Measurements from ENCODE around the gene RAB3C. TPM values are rescaled to one million over a fixed set of nuclear protein-coding genes. Genes with fewer than 3 reads are reported as not detected.

Gene RAB3C
- polyA plus RNA-seq, 2 donors, result 0.02 to 0.04 TPM

DNA sequence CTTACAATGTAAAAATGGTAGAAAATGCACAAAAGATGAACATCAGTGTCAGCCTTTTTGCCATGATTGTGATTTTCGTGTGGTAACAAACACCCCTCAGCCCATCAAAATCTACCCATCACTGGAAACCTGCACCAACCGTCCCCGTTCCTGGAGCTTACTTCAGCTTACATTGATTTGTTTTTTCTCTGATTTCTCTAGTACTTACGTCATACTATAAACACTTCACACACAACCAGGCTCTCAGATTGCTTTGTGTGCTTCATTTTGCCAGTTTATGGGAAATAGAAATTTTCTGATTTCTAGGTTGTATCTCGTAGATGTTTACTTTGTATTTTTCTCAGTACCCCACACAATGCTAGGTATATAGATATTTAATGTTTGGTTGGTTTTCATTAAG, 129.1 kb downstream of the RAB3C start:
- 85 to 88% methylated on average over 5 of the region's 5 CpGs for WGBS, 2 donors
- Histone ChIP-seq H3K4me3 (ENCODE audit: low read depth in 1 of 2, low read length in 2 of 2) (no peak overlapping the region), H3K27me3 (ENCODE audit: control insufficient read depth in 1 of 2, insufficient read depth in 2 of 2, low read length in 2 of 2) (no peaks in the 10 kb centered on the region)

DNA sequence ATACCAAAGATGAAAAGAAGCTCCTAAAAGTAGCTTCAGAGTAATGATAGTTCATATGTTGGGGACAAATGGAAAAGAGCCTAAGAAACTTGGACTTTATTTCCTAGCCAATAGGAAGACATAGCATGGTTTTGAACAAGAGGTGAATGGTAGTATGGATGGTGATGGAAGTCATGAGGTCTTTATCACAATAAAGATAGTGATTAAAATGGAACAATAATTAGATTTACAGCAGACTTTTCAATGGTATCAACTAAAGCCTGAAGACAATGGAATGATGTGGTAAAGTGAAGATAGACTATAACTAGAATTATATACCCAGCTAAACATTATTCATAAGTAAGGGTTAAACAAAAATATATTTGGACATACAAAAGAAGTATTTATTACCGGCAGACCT, 131.2 kb downstream of the RAB3C start:
- H3K36me3 ChIP-seq (ENCODE audit: control insufficient read depth in 2 of 2, insufficient read depth in 2 of 2, low read length in 1 of 2), result no peaks in the 10 kb centered on the region
- H3K4me1 ChIP-seq (ENCODE audit: control insufficient read depth in 2 of 2, insufficient read depth in 2 of 2, low read length in 1 of 2), result no peaks in the 10 kb centered on the region
- no peaks in the 10 kb centered on the region for H3K27me3 ChIP-seq (ENCODE audit: control insufficient read depth in 1 of 2, insufficient read depth in 2 of 2, low read length in 2 of 2)
- WGBS, 2 donors, result 81 to 83% methylated on average over 1 of the region's 1 CpG
- no peaks in the 10 kb centered on the region for H3K9me3 ChIP-seq (ENCODE audit: control insufficient read depth in 2 of 2, insufficient read depth in 1 of 2, low read depth in 1 of 2, low read length in 1 of 2)
- no peak overlapping the region for H3K27ac ChIP-seq (ENCODE audit: low read depth in 2 of 2, low read length in 1 of 2)
- no peak overlapping the region for H3K4me3 ChIP-seq (ENCODE audit: low read depth in 1 of 2, low read length in 2 of 2)

More for the DNA sequence above, 129.1 kb downstream of the RAB3C start:
- no peaks in the 10 kb centered on the region for H3K4me1 ChIP-seq (ENCODE audit: control insufficient read depth in 2 of 2, insufficient read depth in 2 of 2, low read length in 1 of 2)
- no peaks in the 10 kb centered on the region for H3K9me3 ChIP-seq (ENCODE audit: control insufficient read depth in 2 of 2, insufficient read depth in 1 of 2, low read depth in 1 of 2, low read length in 1 of 2)
- H3K27ac ChIP-seq (ENCODE audit: low read depth in 2 of 2, low read length in 1 of 2), result no peak overlapping the region
- no peaks in the 10 kb centered on the region for H3K36me3 ChIP-seq (ENCODE audit: control insufficient read depth in 2 of 2, insufficient read depth in 2 of 2, low read length in 1 of 2)

DNA sequence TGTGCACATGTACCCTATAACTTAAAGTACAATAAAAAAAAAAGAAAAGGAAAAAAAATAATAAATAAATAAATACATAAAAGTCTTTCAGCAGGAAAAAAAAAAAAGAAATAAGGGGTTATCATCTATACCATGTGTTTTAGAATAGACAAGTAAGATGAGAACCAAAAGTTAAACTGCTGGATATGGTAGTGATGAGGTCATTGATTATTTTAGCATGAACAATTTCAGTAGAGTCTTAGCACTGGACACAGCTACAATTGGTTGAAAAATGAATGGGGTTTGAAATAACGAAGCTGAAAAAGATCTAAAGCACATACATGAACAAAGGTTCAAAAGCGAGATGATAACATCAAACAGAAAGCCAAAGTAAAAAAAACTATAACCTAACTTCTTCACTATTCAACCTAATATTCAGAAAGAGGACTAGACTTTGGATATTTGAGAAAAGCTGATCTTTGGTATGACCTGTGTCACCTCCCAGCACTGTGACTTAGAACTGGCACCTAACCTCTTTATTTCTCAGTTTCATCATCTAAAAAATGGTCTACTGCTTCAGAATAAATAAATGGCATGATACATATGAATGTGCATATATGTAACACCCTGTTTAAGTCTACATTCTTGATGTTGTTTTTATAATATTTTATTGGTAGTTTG, 133.3 kb downstream of the RAB3C start:
- Histone ChIP-seq H3K27ac (ENCODE audit: low read depth in 2 of 2, low read length in 1 of 2) (no peak overlapping the region), H3K9me3 (ENCODE audit: control insufficient read depth in 2 of 2, insufficient read depth in 1 of 2, low read depth in 1 of 2, low read length in 1 of 2) (no peaks in the 10 kb centered on the region), H3K27me3 (ENCODE audit: control insufficient read depth in 1 of 2, insufficient read depth in 2 of 2, low read length in 2 of 2) (no peaks in the 10 kb centered on the region), H3K36me3 (ENCODE audit: control insufficient read depth in 2 of 2, insufficient read depth in 2 of 2, low read length in 1 of 2) (no peaks in the 10 kb centered on the region), H3K4me3 (ENCODE audit: low read depth in 1 of 2, low read length in 2 of 2) (no peak overlapping the region), H3K4me1 (ENCODE audit: control insufficient read depth in 2 of 2, insufficient read depth in 2 of 2, low read length in 1 of 2) (no peaks in the 10 kb centered on the region)
- 72 to 77% methylated on average over 2 of the region's 2 CpGs for WGBS, 2 donors

DNA sequence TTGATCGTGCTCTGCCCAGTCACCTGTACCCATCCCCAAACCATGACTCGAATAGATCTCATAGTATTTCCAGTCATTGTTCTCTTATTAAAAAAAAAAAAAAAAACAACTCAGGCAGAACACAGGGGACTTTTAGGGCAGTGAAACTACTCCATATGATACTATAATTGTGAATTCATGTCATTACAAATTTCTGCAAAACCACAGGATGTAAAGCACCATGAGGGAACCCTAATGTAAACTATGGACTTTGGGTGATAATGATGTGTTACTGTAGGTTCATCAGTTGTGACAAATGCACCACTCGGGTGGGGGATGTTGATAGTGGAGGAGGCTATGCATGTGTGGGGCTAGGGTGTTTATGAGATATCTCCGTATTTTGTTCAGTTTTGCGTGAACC, 133.8 kb downstream of the RAB3C start:
- Histone ChIP-seq H3K36me3 (ENCODE audit: control insufficient read depth in 2 of 2, insufficient read depth in 2 of 2, low read length in 1 of 2) (no peaks in the 10 kb centered on the region), H3K4me1 (ENCODE audit: control insufficient read depth in 2 of 2, insufficient read depth in 2 of 2, low read length in 1 of 2) (no peaks in the 10 kb centered on the region), H3K4me3 (ENCODE audit: low read depth in 1 of 2, low read length in 2 of 2) (no peak overlapping the region), H3K27ac (ENCODE audit: low read depth in 2 of 2, low read length in 1 of 2) (no peak overlapping the region), H3K9me3 (ENCODE audit: control insufficient read depth in 2 of 2, insufficient read depth in 1 of 2, low read depth in 1 of 2, low read length in 1 of 2) (no peaks in the 10 kb centered on the region), H3K27me3 (ENCODE audit: control insufficient read depth in 1 of 2, insufficient read depth in 2 of 2, low read length in 2 of 2) (no peaks in the 10 kb centered on the region)
- WGBS, 2 donors, result 78 to 87% methylated on average over 5 of the region's 5 CpGs

DNA sequence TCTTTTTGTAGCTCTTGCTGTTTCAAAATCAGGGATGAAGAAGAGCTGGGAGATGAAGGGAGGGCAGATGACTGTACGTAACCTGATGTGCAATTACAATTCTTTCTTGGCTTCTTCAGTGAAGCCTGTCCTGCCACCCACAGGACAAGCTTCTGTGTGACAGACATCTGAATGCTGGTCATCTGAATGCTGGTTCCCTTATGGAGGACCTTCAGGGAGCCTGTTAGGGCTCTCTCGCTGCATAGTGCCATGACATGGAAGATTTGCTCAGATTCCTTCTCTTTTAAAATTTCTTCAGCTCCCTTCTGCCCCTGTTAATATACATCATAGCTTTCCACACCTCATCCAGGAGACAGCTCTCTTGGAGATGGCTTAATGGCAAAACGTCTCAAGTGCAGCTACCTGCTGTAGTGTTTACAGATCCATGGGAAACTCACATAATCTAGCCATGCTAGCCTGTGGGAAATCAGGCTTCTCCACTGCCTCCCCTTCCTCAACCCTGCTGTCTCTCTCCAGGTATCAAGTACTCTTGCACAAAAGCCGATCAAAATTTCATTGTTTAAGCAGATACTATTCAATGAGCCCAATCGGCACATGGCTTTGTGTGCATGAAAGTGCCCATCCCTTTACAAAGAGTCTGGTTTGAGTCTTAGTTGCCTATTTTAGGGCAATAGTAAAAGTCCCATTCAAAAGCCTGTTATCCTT, 134.6 kb downstream of the RAB3C start:
- WGBS, 2 donors, result 55 to 58% methylated on average over 5 of the region's 5 CpGs
- no peak overlapping the region for H3K4me3 ChIP-seq (ENCODE audit: low read depth in 1 of 2, low read length in 2 of 2)
- H3K4me1 ChIP-seq (ENCODE audit: control insufficient read depth in 2 of 2, insufficient read depth in 2 of 2, low read length in 1 of 2), result no peaks in the 10 kb centered on the region
- H3K9me3 ChIP-seq (ENCODE audit: control insufficient read depth in 2 of 2, insufficient read depth in 1 of 2, low read depth in 1 of 2, low read length in 1 of 2), result no peaks in the 10 kb centered on the region
- no peaks in the 10 kb centered on the region for H3K36me3 ChIP-seq (ENCODE audit: control insufficient read depth in 2 of 2, insufficient read depth in 2 of 2, low read length in 1 of 2)
- no peak overlapping the region for H3K27ac ChIP-seq (ENCODE audit: low read depth in 2 of 2, low read length in 1 of 2)
- no peaks in the 10 kb centered on the region for H3K27me3 ChIP-seq (ENCODE audit: control insufficient read depth in 1 of 2, insufficient read depth in 2 of 2, low read length in 2 of 2)

DNA sequence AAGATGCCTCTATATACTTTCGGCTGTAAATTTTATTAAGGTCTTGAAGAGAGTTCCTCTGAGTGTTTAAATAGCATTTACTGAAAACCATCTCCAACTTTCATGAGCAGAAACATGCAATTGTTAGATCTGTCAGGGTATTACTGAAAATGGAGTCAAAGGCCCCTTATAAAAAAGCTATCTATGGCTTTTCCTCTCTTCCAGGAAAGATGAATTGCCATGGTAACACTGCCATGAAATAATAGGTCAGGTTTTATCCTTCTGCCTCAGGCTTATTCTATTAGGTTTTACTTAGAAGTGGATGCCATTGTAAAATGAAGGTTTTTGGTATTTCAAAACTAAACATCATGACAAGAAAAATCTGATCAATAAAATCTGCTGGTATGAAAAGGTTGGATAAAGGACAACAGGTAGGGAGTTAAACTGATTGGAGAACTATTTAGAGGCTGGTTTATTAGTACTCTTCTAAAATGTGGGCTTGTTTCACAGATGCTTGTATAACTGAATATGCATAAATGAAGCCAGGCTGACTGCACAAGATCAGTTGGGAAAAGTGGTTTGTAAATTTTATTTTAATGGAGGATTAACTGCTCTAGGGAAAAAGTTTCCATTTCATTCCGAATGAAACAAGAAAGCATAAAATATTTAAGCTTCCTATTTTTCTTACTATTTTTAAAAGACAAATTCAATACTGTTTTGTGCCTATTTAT, 135.5 kb downstream of the RAB3C start:
- Histone ChIP-seq H3K4me1 (ENCODE audit: control insufficient read depth in 2 of 2, insufficient read depth in 2 of 2, low read length in 1 of 2) (no peaks in the 10 kb centered on the region), H3K4me3 (ENCODE audit: low read depth in 1 of 2, low read length in 2 of 2) (no peak overlapping the region), H3K9me3 (ENCODE audit: control insufficient read depth in 2 of 2, insufficient read depth in 1 of 2, low read depth in 1 of 2, low read length in 1 of 2) (no peaks in the 10 kb centered on the region), H3K36me3 (ENCODE audit: control insufficient read depth in 2 of 2, insufficient read depth in 2 of 2, low read length in 1 of 2) (no peaks in the 10 kb centered on the region), H3K27me3 (ENCODE audit: control insufficient read depth in 1 of 2, insufficient read depth in 2 of 2, low read length in 2 of 2) (no peaks in the 10 kb centered on the region), H3K27ac (ENCODE audit: low read depth in 2 of 2, low read length in 1 of 2) (no peak overlapping the region)
- 74 to 80% methylated on average over 2 of the region's 2 CpGs for WGBS, 2 donors

DNA sequence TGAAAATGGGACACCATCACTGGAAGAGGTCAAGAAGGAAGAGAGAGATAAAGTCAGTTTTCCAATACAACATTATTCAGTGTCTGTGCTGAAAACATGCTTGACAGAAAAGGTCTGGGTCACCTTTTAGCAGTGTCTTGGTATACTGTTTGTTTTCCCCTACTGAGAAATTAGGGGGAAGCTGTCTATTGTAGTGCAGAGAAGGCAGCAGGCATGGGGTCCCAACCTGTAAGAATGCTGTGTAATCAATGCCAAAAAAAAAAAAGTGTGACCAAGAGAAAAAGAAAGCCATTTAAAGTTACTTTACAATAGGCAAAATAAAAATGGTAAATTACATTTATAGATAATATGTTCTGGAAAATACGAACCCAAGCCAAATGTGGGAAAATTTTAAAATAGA, 139.3 kb downstream of the RAB3C start:
- 59 to 90% methylated on average over 1 of the region's 1 CpG for whole genome bisulfite sequencing, 2 donors
- Histone ChIP-seq H3K27ac (ENCODE audit: low read depth in 2 of 2, low read length in 1 of 2) (no peak overlapping the region), H3K9me3 (ENCODE audit: control insufficient read depth in 2 of 2, insufficient read depth in 1 of 2, low read depth in 1 of 2, low read length in 1 of 2) (no peaks in the 10 kb centered on the region), H3K36me3 (ENCODE audit: control insufficient read depth in 2 of 2, insufficient read depth in 2 of 2, low read length in 1 of 2) (no peaks in the 10 kb centered on the region), H3K4me1 (ENCODE audit: control insufficient read depth in 2 of 2, insufficient read depth in 2 of 2, low read length in 1 of 2) (no peaks in the 10 kb centered on the region), H3K4me3 (ENCODE audit: low read depth in 1 of 2, low read length in 2 of 2) (no peak overlapping the region), H3K27me3 (ENCODE audit: control insufficient read depth in 1 of 2, insufficient read depth in 2 of 2, low read length in 2 of 2) (no peaks in the 10 kb centered on the region)

DNA sequence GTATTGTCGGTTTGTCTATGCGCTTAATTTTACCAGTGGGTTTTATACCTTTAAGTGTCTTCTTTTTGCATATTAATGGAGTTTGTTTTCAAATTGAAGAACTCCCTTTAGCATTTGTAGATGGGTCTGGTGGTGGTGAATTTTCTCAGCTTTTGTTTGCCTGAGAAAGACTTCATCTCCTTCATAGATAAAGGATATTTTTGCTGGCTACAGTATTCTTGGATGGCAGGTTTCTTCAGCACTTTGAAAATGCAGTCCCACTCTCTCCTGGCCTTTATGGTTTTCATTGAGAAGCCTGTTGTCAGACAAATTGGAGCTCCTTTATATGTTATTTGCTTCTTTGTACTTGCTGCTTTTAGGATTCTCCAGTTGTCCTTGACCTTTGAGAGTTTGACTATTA, 142.1 kb downstream of the RAB3C start:
- WGBS, 2 donors, result 93 to 96% methylated on average over 2 of the region's 2 CpGs
- Histone ChIP-seq H3K4me1 (ENCODE audit: control insufficient read depth in 2 of 2, insufficient read depth in 2 of 2, low read length in 1 of 2) (no peaks in the 10 kb centered on the region), H3K9me3 (ENCODE audit: control insufficient read depth in 2 of 2, insufficient read depth in 1 of 2, low read depth in 1 of 2, low read length in 1 of 2) (no peaks in the 10 kb centered on the region), H3K36me3 (ENCODE audit: control insufficient read depth in 2 of 2, insufficient read depth in 2 of 2, low read length in 1 of 2) (no peaks in the 10 kb centered on the region), H3K4me3 (ENCODE audit: low read depth in 1 of 2, low read length in 2 of 2) (no peak overlapping the region), H3K27ac (ENCODE audit: low read depth in 2 of 2, low read length in 1 of 2) (no peak overlapping the region), H3K27me3 (ENCODE audit: control insufficient read depth in 1 of 2, insufficient read depth in 2 of 2, low read length in 2 of 2) (no peaks in the 10 kb centered on the region)

DNA sequence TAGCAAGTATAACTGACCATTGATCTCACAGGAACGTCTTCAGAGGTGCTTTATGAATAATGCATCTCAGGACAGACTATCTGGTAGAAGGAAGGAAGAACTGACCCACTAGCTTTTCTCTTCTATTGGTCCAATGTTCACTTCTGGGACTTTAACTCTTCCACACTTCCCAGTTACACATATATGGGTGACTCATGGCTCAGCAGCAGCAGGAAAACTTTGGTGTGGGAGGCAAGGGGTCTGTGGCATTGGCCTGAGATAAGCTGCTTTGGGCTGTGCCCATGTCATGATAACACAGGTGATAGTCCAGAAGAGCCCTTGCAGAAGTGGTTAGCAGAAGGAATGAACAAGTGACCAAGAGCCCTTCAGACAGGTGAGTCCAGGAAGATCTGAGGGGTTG, 148.8 kb downstream of the RAB3C start:
- H3K27me3 ChIP-seq (ENCODE audit: control insufficient read depth in 1 of 2, insufficient read depth in 2 of 2, low read length in 2 of 2), result no peaks in the 10 kb centered on the region
- H3K27ac ChIP-seq (ENCODE audit: low read depth in 2 of 2, low read length in 1 of 2), result no peak overlapping the region
- H3K4me3 ChIP-seq (ENCODE audit: low read depth in 1 of 2, low read length in 2 of 2), result no peak overlapping the region
- H3K36me3 ChIP-seq (ENCODE audit: control insufficient read depth in 2 of 2, insufficient read depth in 2 of 2, low read length in 1 of 2), result no peaks in the 10 kb centered on the region
- 47 to 65% methylated on average over 1 of the region's 1 CpG for WGBS, 2 donors
- no peaks in the 10 kb centered on the region for H3K9me3 ChIP-seq (ENCODE audit: control insufficient read depth in 2 of 2, insufficient read depth in 1 of 2, low read depth in 1 of 2, low read length in 1 of 2)
- no peaks in the 10 kb centered on the region for H3K4me1 ChIP-seq (ENCODE audit: control insufficient read depth in 2 of 2, insufficient read depth in 2 of 2, low read length in 1 of 2)
